HG02642 (cell line): ENCODE data around the gene TMEM185A.
"Not testable (repeated sequence)": the region's sequence is repeated elsewhere in the genome, so short reads cannot be mapped to it uniquely, and the experiment has no call there.

ENCODE experiments used
- ATAC-seq: cut with Tn5 transposase; IDR thresholded peaks from one replicate; pipeline ENCODE4 v1.9.1; 2021; ENCODE audit warnings: mild to moderate bottlenecking; ENCODE audit not compliant: unreplicated experiment, poor library complexity

Gene TMEM185A

DNA sequence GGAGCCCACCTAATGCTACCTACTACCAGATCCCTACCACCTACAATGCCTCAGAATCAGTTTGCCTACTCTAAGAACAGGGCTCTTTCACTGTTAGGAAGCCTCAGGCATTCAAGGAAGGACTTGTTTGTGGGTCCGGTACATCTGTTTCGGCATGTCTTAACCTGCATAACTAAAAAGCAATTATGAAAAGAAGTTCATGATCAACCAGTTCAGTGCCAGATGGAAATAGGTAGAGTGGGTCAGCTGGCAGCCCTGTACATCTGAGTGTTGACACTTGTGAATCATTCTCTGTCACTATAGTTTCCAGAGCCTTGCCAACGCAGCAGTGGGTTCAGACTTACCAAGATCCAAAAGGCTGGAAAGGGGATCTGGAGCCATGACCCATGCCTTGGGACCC, 3.3 kb downstream of the TMEM185A start:
- ATAC-seq, result no peak

DNA sequence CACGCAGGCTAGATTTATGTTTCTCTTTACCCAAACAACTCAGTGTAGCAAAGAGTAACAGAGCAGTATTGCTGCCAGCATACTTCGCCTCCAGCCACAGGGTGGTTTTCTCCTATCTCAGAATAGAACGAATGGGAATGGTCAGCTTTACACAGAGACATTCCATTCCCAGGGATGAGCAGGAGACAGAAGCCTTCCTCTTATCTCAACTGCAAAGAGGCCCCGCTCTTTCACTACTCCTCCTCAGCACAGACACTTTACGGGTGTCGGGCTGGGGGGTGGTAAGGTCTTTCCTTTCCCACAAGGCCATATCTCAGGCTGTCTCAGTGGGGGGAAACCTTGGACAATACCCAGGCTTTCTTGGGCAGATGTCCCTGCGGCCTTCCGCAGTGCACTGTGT, 4.8 kb downstream of the TMEM185A start:
- ATAC-seq, result not testable (repeated sequence)

DNA sequence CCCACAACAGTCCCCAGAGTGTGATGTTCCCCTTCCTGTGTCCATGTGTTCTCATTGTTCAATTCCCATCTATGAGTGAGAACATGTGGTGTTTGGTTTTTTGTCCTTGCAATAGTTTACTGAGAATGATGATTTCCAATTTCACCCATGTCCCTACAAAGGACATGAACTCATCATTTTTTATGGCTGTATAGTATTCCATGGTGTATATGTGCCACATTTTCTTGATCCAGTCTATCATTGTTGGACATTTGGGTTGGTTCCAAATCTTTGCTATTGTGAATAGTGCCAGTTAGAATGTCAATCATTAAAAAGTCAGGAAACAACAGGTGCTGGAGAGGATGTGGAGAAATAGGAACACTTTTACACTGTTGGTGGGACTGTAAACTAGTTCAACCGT, 11.9 kb downstream of the TMEM185A start:
- ATAC-seq, result not testable (repeated sequence)

DNA sequence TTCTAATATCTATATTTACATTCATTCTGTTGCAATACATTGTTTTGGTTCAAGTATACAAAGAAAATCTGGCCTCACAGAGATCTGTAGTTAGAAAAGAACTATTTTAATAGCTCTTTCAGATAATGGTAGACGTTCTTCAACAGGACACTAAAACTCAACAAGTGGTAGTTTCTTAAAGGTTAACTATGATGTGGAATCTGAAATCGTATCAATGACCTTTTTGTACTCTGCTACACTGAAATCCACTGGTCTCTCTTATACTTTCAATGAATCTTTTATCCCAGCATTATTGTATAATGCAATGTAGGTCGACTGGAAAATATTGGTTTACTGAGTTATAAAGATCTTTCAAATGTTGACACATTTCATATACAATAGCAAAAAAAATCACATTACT, 12.7 kb downstream of the TMEM185A start:
- no peak for ATAC-seq

DNA sequence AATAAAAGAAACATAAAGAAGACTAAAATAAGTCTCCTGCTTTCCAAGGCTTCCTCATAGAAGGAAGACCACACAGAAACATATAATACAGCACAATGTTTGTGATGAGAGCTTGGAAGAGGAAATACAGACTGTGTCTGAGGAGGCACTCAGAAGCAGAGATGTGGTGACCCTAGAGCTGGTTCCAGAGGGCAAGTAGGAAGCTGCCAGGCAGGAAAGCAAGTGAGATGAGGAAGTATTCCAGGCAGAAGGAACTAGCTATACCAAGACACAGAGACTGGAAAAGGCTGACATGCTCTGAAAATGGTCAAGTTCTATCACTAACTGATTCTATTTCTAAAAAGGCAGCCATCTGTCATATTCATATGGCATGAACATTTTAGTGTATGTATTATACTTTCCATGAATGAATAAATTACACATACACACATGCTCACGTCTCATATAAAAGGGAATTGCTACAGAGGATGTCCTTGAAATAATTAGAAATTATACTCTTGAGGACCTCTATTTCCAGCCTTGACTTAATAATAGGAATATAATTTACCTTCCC, 19.9 kb downstream of the TMEM185A start:
- ATAC-seq, result no peak

DNA sequence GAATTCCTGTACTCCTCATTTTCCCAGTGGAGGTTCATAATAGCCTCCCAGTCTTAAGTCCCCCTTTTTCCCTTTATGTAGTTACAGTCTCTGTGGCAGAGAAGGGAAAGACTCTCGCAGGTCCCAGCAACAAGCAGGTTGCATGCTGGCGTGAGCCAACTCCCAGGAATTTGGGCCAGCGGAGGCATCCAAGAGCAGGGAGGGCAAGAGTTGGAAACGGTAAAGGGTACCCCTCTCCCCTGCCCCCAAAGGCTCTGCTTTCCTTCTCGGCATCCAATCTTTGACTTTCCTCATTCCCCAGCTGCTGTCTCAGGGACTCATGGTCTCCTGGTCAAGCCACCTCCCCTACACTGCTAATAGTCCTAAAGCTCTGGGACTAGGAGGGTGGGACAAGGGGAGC, 21.1 kb downstream of the TMEM185A start:
- no peak for ATAC-seq

DNA sequence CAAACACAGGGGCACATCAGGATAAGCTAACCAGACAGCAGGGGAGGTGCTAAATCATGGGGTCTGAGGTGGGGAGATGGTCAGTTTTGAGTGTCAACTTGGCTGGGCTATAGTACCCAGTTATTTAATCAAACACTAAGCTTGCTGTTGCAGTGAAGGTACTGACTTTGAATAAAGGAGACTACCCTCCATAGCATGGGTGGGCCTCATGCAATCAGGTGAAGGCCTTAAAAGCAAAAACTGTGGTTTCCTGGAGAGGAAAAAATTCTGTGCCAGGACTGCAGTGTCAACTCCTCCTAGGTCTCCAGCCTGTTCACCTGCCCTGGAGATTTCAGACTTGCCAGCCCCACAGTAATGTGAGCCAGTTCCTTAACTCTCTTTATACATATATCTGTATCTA, 23.9 kb downstream of the TMEM185A start:
- ATAC-seq, result no peak

DNA sequence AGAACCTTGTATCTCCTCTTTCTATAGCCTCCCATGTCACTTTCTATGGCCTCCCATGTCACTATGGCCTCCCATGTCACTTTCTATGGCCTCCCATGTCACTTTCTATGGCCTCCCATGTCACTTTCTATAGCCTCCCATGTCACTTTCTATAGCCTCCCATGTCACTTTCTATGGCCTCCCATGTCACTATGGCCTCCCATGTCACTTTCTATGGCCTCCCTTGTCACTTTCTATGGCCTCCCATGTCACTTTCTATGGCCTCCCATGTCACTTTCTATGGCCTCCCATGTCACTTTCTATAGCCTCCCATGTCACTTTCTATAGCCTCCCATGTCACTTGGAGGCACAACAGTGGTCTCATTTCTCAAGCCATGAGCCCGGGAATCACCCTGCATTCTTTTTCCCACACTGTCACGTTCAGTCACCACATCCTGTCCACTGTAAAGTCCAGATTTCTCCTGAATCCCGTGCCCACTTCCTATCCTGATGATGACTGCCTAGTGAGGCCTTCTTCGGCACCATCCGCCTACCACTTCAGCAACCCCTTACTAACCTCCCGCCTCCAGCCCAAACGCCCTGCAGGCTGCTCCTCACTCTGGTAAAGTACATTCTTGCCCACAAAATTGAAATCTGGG, 26.2 kb downstream of the TMEM185A start:
- ATAC-seq, result not testable (repeated sequence)

DNA sequence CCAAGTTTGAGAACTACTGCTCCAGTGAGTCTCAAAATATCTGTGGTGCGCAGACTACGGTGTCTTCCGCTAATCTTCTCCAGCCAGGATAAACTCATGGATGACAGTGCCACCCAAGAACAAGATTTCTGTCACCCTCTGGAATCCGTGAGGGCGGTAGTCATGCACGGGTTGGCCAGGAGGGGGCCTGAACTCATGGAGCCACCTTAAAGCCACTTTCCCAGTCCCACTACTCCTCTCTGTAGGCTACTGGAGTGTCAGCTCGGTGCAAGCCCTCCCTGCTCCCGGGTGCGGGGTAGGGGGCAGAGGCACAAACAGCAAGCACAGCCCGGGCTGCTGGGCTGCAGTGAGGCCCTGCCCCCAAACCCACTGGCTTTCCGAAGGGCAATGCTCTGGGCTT, 33.0 kb downstream of the TMEM185A start:
- not testable (repeated sequence) for ATAC-seq

DNA sequence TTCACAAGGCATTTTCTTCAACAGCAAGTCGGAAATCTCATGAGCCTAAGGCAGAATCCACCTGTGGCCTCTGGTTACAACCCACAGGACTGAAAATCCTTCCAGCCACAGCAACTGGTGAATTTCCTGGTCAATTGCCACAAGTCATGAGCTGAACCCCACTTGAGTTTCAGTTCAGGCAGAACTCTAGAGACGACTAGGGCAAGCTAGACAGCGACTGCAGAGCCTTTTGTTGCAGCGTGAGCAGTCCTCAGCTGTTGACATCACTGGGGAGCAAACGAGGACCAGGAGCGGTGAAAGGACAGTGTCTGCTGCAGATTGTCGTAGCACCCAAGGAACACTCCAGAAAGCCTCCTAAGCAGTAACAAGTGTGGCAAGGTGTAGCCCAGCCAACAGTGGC, 35.6 kb downstream of the TMEM185A start:
- not testable (repeated sequence) for ATAC-seq

DNA sequence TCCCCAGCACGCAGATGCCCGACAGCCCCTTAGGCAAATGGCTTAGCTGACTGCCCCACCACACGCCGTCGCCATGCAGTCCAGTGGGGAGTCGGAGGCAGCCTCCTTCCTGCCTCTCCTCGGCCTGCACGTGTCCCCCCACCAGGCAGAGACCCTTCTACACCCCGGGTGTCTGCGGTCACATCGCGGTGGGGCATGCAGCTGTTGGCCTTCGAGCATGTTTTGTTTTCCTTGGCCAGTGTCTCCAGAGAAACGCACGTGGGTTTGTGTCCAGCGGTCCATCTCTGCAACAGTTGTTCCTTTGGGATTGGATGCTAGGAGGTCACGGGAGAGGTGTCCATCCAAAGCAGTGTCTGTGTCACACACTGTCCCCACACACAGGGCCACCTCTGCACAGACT, 36.4 kb downstream of the TMEM185A start, which contains the start of gene HSFX2:
TSS of gene HSFX2 (minus strand) at position 101 of the 400 bp plus-strand sequence. CDS start 614 bp downstream, outside the sequence.
- ATAC-seq, result not testable (repeated sequence)

DNA sequence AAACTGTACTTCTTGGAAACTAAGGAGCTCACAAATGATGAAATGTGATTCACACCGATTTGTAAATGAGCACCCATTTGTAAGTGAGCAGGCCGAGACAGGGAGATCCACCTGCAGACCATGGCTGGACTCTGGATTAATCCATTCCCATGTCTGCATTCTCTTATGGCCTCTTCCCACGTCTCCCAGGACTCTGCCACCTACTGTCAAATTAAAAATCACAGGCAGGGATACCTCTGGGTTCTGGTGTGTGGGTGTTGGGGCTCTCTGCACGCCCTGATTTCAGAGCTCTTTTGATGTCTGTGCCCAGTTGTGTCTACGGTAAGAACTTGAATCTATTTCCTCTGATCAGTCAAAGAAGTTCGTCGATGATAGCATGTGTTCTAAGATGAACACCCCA, 40.6 kb downstream of the TMEM185A start:
- not testable (repeated sequence) for ATAC-seq

DNA sequence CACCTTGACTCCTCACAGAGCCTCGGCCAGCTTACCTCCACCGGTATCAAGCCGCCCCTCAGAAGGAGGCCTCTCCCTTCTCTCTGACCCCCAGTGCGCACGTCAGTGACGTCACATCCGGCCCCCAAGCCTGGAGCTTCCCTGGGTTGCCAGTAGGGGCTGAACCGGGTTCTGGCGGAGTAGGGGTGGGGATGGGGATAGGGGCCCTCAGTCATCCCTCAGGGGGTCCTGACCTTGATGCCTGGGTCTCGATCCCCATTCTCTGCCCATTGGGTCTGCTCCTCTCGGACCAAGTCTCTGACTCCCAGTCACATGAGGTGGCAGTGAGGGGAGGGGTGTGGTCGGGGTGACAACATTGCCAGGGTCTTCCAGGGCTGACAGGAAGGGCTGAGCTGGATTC, 44.2 kb downstream of the TMEM185A start, which contains the start of gene MAGEA9B:
TSS of gene MAGEA9B (minus strand) at position 101 of the 400 bp plus-strand sequence. CDS start 4,280 bp downstream, outside the sequence.
- not testable (repeated sequence) for ATAC-seq

DNA sequence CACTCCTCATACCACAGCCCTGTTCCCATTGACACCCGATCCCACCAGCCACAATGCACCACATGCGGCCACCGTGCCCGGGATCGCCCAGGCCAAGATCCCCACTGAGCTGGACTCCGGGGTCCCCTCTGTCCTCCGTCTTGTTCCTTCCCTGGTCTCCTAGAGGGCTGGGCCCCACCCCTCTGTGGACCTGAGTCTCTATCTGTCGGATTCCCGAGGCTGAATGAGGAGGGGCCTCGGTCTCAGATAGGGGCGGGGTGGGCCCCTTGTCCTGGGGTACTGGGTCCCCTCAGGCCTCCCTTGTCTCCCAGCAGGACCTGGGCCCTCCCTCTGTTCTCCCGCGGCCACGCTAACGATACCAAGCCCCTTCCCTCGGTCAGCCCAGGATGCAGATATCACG, 46.0 kb downstream of the TMEM185A start:
- not testable (repeated sequence) for ATAC-seq

DNA sequence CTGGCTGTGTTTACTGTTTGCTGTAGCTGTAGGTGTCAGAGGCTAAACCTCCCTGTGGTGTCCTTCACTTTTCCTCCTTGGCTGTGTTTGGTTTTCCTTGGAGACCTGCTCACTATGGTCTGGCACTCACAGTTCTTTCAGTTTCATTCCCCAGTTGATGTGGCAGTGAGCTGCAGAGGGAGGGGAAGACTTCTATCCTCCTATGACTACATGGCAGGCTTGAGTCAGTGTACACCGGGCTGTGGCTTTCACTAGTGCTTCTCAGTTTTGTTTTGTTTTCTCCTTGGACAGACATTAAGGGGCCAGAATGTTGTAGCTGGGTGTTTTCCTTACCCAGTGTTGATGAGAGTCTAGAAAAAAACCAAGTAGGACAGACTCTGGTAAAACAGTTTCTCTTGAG, 58.1 kb downstream of the TMEM185A start:
- ATAC-seq, result peak; percentile 100

DNA sequence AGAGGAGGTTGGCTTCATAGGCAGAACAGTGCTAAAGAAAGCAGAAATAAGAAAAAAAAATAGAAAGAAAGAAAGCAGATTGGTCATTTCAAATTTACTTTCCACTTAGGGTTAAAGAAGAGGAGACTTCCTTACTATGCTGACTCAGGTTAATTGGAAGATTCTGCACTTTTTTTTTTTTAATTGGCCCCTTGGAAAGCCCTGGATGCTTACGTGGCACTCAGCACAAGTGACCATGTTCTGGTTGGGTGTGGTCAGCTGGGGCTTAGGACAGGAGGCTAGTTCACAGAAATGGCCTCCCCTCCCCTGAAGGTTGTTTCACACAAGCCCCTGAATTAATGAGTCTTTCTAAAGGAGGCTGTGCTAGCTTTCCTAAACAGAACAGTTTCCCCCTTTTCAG, 58.8 kb downstream of the TMEM185A start:
- ATAC-seq, result no peak

DNA sequence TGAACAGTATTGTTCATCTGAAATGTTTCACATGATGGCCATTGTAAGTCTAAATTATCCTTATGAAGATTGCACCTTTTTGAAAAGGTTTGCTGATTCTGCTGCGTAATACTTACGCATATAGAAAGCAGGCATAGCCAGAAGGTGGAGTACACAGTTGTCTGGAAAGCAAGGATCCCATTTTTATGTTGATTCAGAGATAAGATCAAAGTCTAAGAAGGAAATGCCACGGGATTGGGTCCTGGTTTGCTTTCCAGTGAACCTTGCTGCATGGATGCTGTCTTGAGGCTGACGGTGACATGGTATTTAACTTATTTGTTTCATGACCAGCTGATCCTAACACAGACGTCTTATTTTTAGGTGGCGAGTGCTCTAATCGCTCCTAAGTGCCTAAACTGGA, 59.8 kb downstream of the TMEM185A start:
- no peak for ATAC-seq

DNA sequence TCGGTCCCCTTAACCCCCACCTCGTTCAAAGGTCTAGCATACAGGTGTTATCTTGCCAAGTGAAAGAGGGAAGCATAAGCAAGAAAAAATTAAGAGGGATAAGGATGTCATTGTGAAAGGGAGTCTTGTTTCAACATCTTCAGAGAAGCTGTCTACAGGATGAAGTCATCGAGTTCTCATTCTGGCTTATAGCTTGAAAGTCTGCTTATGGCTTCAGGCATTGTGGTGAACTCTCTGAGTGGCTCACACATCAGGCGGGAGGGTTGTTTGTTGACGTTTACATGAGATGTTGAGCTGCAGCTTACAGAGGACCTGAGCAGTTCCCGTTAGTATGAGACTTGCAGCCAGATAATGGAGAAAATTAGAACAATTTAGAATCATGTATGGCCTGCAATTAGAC, 60.9 kb downstream of the TMEM185A start:
- no peak for ATAC-seq

DNA sequence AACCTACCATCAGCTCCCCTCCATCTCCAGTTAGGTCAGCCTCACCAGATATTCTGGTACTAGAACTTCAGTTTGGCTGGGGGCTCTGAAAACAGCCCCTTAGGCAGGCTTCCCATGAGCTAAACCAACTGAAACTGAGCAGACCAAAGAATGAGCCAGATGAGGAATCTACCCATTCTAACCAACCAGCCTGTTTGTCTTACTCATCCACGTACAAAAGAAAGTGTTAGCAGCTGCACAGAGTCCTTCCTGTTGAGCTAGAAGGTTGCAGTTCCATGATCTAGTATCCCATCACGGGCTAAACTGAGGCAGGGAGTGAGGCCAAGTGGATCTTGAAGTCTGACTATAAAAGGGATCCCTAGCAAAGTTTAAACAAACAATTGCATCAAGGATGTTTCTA, 61.8 kb downstream of the TMEM185A start:
- ATAC-seq, result no peak

DNA sequence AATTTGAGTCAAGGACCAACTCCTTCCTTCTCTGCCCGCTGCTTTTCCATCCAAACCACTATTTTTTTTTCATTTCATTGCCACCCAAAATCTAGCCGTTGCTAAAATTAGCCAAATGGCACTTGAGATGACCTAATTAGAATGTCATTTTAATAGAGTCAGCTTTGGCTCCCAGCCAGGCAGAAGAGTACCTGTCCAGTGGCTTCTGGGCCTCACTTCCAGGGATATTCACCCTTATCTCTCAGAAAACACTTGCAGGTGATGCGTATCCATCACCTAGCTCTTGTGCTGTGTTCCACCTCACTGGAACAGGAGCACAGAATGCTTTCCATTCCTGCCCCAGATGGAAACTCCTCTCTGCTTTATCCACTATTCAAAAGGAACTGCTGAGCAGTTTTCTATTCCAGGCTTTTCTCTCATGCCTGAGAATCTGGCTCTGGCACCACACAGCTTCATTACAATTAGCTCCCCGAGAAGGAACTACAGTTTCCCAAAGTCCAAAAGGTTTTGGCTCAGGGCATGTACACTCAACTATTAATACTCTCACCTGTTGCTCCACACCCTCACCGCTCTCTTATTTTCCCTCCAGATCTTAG, 62.8 kb downstream of the TMEM185A start:
- ATAC-seq, result no peak

DNA sequence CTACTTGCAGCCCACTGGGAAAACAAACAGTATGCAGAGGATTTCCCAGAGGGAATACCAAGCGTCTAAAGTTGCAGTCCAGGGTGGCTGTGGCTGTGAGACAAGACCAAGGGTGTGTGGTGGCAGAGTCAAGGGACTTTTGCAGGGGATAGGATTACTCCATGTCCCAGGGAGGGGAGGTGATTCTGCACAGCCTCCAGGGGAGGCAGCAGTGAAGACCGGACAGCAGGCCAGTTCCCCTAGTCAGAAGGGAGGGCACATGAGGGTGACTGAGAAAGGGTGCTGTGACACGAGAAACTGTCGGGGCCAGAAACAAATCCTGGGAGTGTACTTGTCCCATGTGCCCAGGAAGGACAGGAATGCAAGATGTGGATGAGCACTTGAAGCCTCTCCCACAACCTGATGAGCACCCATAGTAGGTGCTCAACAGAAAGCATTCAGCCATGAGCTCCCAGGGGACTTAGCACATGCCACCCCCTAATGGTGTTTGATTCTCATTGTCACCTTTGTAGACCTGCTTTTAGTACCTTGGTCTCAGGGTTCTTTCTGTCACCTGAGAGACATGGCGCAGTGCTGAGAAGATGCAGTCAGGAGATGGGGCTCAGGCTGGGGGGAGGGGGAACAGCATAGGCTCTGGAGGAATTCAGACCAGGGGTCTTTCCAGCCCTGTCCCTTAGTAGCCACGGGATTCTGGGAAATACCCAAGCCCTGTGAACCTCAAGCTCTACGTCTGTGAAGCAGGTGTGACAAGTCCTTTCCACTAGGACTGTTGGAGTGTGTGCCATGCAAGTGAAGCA, 63.8 kb downstream of the TMEM185A start:
- ATAC-seq, result no peak
